ENCODE results near the gene GAL3ST3.
"Not testable (repeated sequence)": the region's sequence is repeated elsewhere in the genome, so short reads cannot be mapped to it uniquely, and the experiment has no call there.

Gene GAL3ST3

GRCh38 chr11:66011239-66011784 is 37.6 kb downstream of the GAL3ST3 start:
- Histone ChIP-seq H3K36me3 (ENCODE audit: insufficient read depth, low read length) (no peaks in the 10 kb centered on the region), H3K4me1 (ENCODE audit: insufficient read depth, low read length) (peaks cover 16% of the 10 kb centered on the region), H3K9me3 (ENCODE audit: insufficient read depth, low read length, severe bottlenecking) (no peaks in the 10 kb centered on the region), H3K79me2 (ENCODE audit: insufficient read depth, low read length) (no peaks in the 10 kb centered on the region), H3K4me2 (ENCODE audit: insufficient read depth, low read length) (no peak overlapping the region), H3K4me3 (ENCODE audit: low read depth in 1 of 2, low read length in 2 of 2) (no peak overlapping the region), H2AFZ (ENCODE audit: low read depth, low read length) (no peak overlapping the region), H3K27me3 (ENCODE audit: insufficient read depth, low read length, poor library complexity) (no peaks in the 10 kb centered on the region), H3K27ac (ENCODE audit: low read length) (no peak overlapping the region), H4K20me1 (ENCODE audit: insufficient read depth, low read length) (peaks cover 12% of the 10 kb centered on the region; the same call in 1 of the 2 replicates), H3K9ac (ENCODE audit: low read depth, low read length) (no peak overlapping the region)
- DNase-seq (no peak), ATAC-seq (ENCODE audit: insufficient read depth, low read depth) (no peak)
- TF ChIP-seq EZH2 (IDR thresholded peaks at IDR 0.05; ENCODE audit: borderline replicate concordance, low read depth, low read length, severe bottlenecking) = no peak
- TF ChIP-seq CTCF (IDR thresholded peaks at IDR 0.05; ENCODE audit: borderline replicate concordance, extremely low read depth, low read length, poor library complexity, severe bottlenecking) = no peak

- not testable (repeated sequence) for H3K9me3 ChIP-seq (ENCODE audit: insufficient read depth, low read length, severe bottlenecking); H3K27ac ChIP-seq (ENCODE audit: low read length); DNase-seq; H3K4me3 ChIP-seq (ENCODE audit: low read depth in 1 of 2, low read length in 2 of 2); H3K27me3 ChIP-seq (ENCODE audit: insufficient read depth, low read length, poor library complexity); H2AFZ ChIP-seq (ENCODE audit: low read depth, low read length); H3K4me2 ChIP-seq (ENCODE audit: insufficient read depth, low read length); H3K36me3 ChIP-seq (ENCODE audit: insufficient read depth, low read length); H3K9ac ChIP-seq (ENCODE audit: low read depth, low read length); H3K79me2 ChIP-seq (ENCODE audit: insufficient read depth, low read length); ATAC-seq (ENCODE audit: insufficient read depth, low read depth)
- peaks cover 13% of the 10 kb centered on the region; the same call in 1 of the 2 replicates for H4K20me1 ChIP-seq (ENCODE audit: insufficient read depth, low read length)
- peaks cover 17% of the 10 kb centered on the region for H3K4me1 ChIP-seq (ENCODE audit: insufficient read depth, low read length)
Observed at GRCh38 chr11:66010036-66010435, 38.9 kb downstream of the GAL3ST3 start.

GRCh38 chr11:66008468-66009101 is 40.4 kb downstream of the GAL3ST3 start:
- no peak overlapping the region for H3K4me2 ChIP-seq (ENCODE audit: insufficient read depth, low read length)
- H4K20me1 ChIP-seq (ENCODE audit: insufficient read depth, low read length) = peaks cover 19% of the 10 kb centered on the region
- H3K79me2 ChIP-seq (ENCODE audit: insufficient read depth, low read length) = peaks cover 5% of the 10 kb centered on the region
- H3K27ac ChIP-seq (ENCODE audit: low read length) = no peak overlapping the region
- ATAC-seq (ENCODE audit: insufficient read depth, low read depth) (peak; percentile 10; the same call in 1 of the 3 replicates), DNase-seq (no peak)
- H3K36me3 ChIP-seq (ENCODE audit: insufficient read depth, low read length) = peaks cover 22% of the 10 kb centered on the region
- H3K27me3 ChIP-seq (ENCODE audit: insufficient read depth, low read length, poor library complexity) = no peaks in the 10 kb centered on the region
- no peak for TF ChIP-seq EZH2 (IDR thresholded peaks at IDR 0.05; ENCODE audit: borderline replicate concordance, low read depth, low read length, severe bottlenecking)
- no peak for TF ChIP-seq CTCF (IDR thresholded peaks at IDR 0.05; ENCODE audit: borderline replicate concordance, extremely low read depth, low read length, poor library complexity, severe bottlenecking)
- no peaks in the 10 kb centered on the region for H3K9me3 ChIP-seq (ENCODE audit: insufficient read depth, low read length, severe bottlenecking)
- H3K4me1 ChIP-seq (ENCODE audit: insufficient read depth, low read length) = peaks cover 23% of the 10 kb centered on the region
- no peak overlapping the region for H3K4me3 ChIP-seq (ENCODE audit: low read depth in 1 of 2, low read length in 2 of 2)
- H3K9ac ChIP-seq (ENCODE audit: low read depth, low read length) = no peak overlapping the region
- H2AFZ ChIP-seq (ENCODE audit: low read depth, low read length) = no peak overlapping the region

- H4K20me1 ChIP-seq (ENCODE audit: insufficient read depth, low read length) = peaks cover 24% of the 10 kb centered on the region
- no peak overlapping the region for H3K4me2 ChIP-seq (ENCODE audit: insufficient read depth, low read length)
- H3K9ac ChIP-seq (ENCODE audit: low read depth, low read length) = no peak overlapping the region
- H3K4me1 ChIP-seq (ENCODE audit: insufficient read depth, low read length) = peaks cover 28% of the 10 kb centered on the region
- H3K36me3 ChIP-seq (ENCODE audit: insufficient read depth, low read length) = peaks cover 27% of the 10 kb centered on the region
- H2AFZ ChIP-seq (ENCODE audit: low read depth, low read length) = no peak overlapping the region
- TF ChIP-seq EZH2 (IDR thresholded peaks at IDR 0.05; ENCODE audit: borderline replicate concordance, low read depth, low read length, severe bottlenecking) (no peak), CTCF (IDR thresholded peaks at IDR 0.05; ENCODE audit: borderline replicate concordance, extremely low read depth, low read length, poor library complexity, severe bottlenecking) (no peak)
- peaks cover 10% of the 10 kb centered on the region for H3K79me2 ChIP-seq (ENCODE audit: insufficient read depth, low read length)
- no peak overlapping the region for H3K4me3 ChIP-seq (ENCODE audit: low read depth in 1 of 2, low read length in 2 of 2)
- no peak overlapping the region for H3K27ac ChIP-seq (ENCODE audit: low read length)
- DNase-seq (no peak), ATAC-seq (ENCODE audit: insufficient read depth, low read depth) (no peak; the same call in 2 of the 3 replicates)
- no peaks in the 10 kb centered on the region for H3K27me3 ChIP-seq (ENCODE audit: insufficient read depth, low read length, poor library complexity)
- H3K9me3 ChIP-seq (ENCODE audit: insufficient read depth, low read length, severe bottlenecking) = no peaks in the 10 kb centered on the region
Observed at GRCh38 chr11:66008095-66008467, 40.9 kb downstream of the GAL3ST3 start.

All from DND-41 (cell line).